PC-3 (cell line): ENCODE results near the gene SNU13. TPM values are rescaled to one million over a fixed set of nuclear protein-coding genes. Genes with fewer than 3 reads are reported as not detected.

Source experiments
- ATAC-seq: fragments of 200-7000 bp; cut with Tn5 transposase; 2 replicates; pipeline ENCODE4 v1.9.1; 2020; ENCODE audit warnings: mild to moderate bottlenecking, moderate library complexity
- BruUV-seq: library from RNA; stranded (reverse); fragments of 400-500 nt; replicated peaks from 2 replicates; lab custom pipeline; 2021; lab: Mats Ljungman, UMichigan
- CTCF ChIA-PET: fragments of 300-600 bp; sonication (Branson Sonifier 250); formaldehyde crosslinking; loops from one replicate; lab custom pipeline; 2022; ENCODE audit warnings: antibody characterized with exemption; lab: Charles Lee
- POLR2A ChIA-PET: fragments of 300-600 bp; sonication (Branson Sonifier 250); formaldehyde crosslinking; loops from one replicate; lab custom pipeline; 2022; ENCODE audit warnings: antibody characterized with exemption; ENCODE audit not compliant: unreplicated experiment; lab: Charles Lee
- DNase-seq: peaks from one replicate; pipeline ENCODE4 v3.0.0-alpha.2; 2015
- H2AFZ ChIP-seq: fragments of 300-600 bp; sonication (generic); 2 replicates; pipeline ENCODE4 v1.6.0; 2016; ENCODE audit warnings: antibody characterized with exemption, low read length
- H3F3A ChIP-seq: fragments of 300-600 bp; sonication (generic); one replicate; pipeline ENCODE4 v1.6.0; 2017; ENCODE audit warnings: antibody characterized with exemption, low read length, control low read depth, mild to moderate bottlenecking; ENCODE audit not compliant: unreplicated experiment
- H3K27ac ChIP-seq: fragments of 300-600 bp; sonication (generic); 2 replicates; pipeline ENCODE4 v1.5.1; 2016; ENCODE audit warnings: mild to moderate bottlenecking, low read length
- H3K27me3 ChIP-seq: fragments of 300-600 bp; sonication (generic); 2 replicates; pipeline ENCODE4 v1.6.1; 2016; ENCODE audit warnings: low read length, mixed read lengths
- H3K36me3 ChIP-seq: fragments of 300-600 bp; sonication (generic); 2 replicates; pipeline ENCODE4 v1.6.1; 2016; ENCODE audit warnings: low read depth, mixed run types, low read length, mixed read lengths
- H3K4me1 ChIP-seq: fragments of 300-600 bp; sonication (generic); 2 replicates; pipeline ENCODE4 v1.5.1; 2016; ENCODE audit warnings: low read length; ENCODE audit not compliant: insufficient read depth
- H3K4me2 ChIP-seq: fragments of 300-600 bp; sonication (generic); 2 replicates; pipeline ENCODE4 v1.6.0; 2016; ENCODE audit warnings: low read length
- H3K4me3 ChIP-seq: fragments of 300-600 bp; sonication (generic); 2 replicates; pipeline ENCODE4 v1.5.1; 2016; ENCODE audit warnings: mild to moderate bottlenecking, low read length, mixed read lengths
- H3K79me2 ChIP-seq: fragments of 300-600 bp; sonication (generic); 2 replicates; pipeline ENCODE4 v1.6.1; 2017; ENCODE audit warnings: low read length, mixed read lengths
- H3K9ac ChIP-seq: fragments of 300-600 bp; sonication (generic); 2 replicates; pipeline ENCODE4 v1.6.0; 2016; ENCODE audit warnings: mild to moderate bottlenecking, low read length
- H3K9me2 ChIP-seq: fragments of 300-600 bp; sonication (generic); replicated peaks from 2 replicates; pipeline ENCODE4 v1.6.1; 2016; ENCODE audit warnings: mixed run types, low read length, mixed read lengths
- H3K9me3 ChIP-seq: fragments of 300-600 bp; sonication (generic); 2 replicates; pipeline ENCODE4 v1.6.1; 2016; ENCODE audit warnings: low read length, mixed read lengths
- H4K20me1 ChIP-seq: fragments of 300-600 bp; sonication (generic); 2 replicates; pipeline ENCODE4 v1.6.1; 2016; ENCODE audit warnings: low read length, mixed read lengths
- EZH2 ChIP-seq: fragments of 300-600 bp; sonication (generic); IDR thresholded peaks from one replicate; pipeline ENCODE4 v1.6.1; 2017; ENCODE audit warnings: antibody characterized with exemption, mild to moderate bottlenecking, low read length; ENCODE audit not compliant: unreplicated experiment
- EZH2phosphoT487 ChIP-seq: fragments of 300-600 bp; sonication (generic); IDR thresholded peaks from 2 replicates; pipeline ENCODE4 v1.6.1; 2018; ENCODE audit warnings: mild to moderate bottlenecking, antibody characterized with exemption, low read length, borderline replicate concordance
- intact Hi-C: fragments of 100-400 bp; cut with micrococcal nuclease; formaldehyde crosslinking; loops from 2 replicates; pipeline ENCODE4 v1.9.0; 2023
- total RNA-seq: library from RNA; depleted of rRNA; stranded (reverse); fragments of >200 nt; gene quantifications from 2 replicates; pipeline ENCODE4 v1.2.3, GENCODE V29; 2014
- TF ChIP-seq, protein P1 (sequence below): fragments of 300-600 bp; sonication (generic); conservative IDR thresholded peaks from 2 replicates; pipeline ENCODE4 v1.5.1; 2017; ENCODE audit warnings: antibody characterized with exemption, low read depth, mild to moderate bottlenecking, low read length

SNU13 gene
- total RNA-seq, 1 experiment from 2014 or later, result 173 TPM

GRCh38 chr22:41697126-41697775 is 8.6 kb upstream of the SNU13 start:
- DNase-seq, result peak; percentile 83
- Histone ChIP-seq H3F3A (no peaks in the 10 kb centered on the region), H3K4me1 (0 out of 2 replicates have a peak, but pooled peaks cover 3% of the 10 kb centered on the region), H3K9me2 (no peaks in the 10 kb centered on the region), H3K9ac (no peak overlapping the region), H3K4me2 (peak overlapping the region; percentile 61), H3K27ac (no peak overlapping the region), H4K20me1 (no peaks in the 10 kb centered on the region), H3K27me3 (no peaks in the 10 kb centered on the region), H3K4me3 (no peak overlapping the region), H3K9me3 (no peaks in the 10 kb centered on the region), H2AFZ (peak overlapping the region; percentile 57), H3K79me2 (no peaks in the 10 kb centered on the region), H3K36me3 (no peaks in the 10 kb centered on the region)
- TF ChIP-seq EZH2phosphoT487 (no peak), EZH2 (no peak)
- TF ChIP-seq, protein P1, sequence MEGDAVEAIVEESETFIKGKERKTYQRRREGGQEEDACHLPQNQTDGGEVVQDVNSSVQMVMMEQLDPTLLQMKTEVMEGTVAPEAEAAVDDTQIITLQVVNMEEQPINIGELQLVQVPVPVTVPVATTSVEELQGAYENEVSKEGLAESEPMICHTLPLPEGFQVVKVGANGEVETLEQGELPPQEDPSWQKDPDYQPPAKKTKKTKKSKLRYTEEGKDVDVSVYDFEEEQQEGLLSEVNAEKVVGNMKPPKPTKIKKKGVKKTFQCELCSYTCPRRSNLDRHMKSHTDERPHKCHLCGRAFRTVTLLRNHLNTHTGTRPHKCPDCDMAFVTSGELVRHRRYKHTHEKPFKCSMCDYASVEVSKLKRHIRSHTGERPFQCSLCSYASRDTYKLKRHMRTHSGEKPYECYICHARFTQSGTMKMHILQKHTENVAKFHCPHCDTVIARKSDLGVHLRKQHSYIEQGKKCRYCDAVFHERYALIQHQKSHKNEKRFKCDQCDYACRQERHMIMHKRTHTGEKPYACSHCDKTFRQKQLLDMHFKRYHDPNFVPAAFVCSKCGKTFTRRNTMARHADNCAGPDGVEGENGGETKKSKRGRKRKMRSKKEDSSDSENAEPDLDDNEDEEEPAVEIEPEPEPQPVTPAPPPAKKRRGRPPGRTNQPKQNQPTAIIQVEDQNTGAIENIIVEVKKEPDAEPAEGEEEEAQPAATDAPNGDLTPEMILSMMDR, result peak; percentile 93
- CTCF ChIA-PET, result interaction anchor here (0.6 to 1.4 kb wide), 13 partner anchors 10 to 777 kb away, joined by 3 to 9 read pairs (median 6); partner anchors contain the start of genes CCDC134, SREBF2 and TNFRSF13C
- no TSS peak for BruUV-seq
- peak; percentile 93 for ATAC-seq
- POLR2A ChIA-PET, result interaction anchor here (0.5 kb wide), 1 partner anchor 103 kb away, joined by 3 read pairs; no protein-coding TSS in a partner anchor
- intact Hi-C loops, result loop anchor here (2.0 kb wide), 1 partner anchor 244 kb away; no protein-coding TSS in a partner anchor

GRCh38 chr22:41696703-41697102 is 8.0 kb upstream of the SNU13 start:
- no peak overlapping the region for H3K4me3 ChIP-seq
- no peak overlapping the region; the same call in 1 of the 2 replicates for H3K4me2 ChIP-seq
- CTCF ChIA-PET, result interaction anchor here (0.6 to 1.4 kb wide), 5 partner anchors 9 to 777 kb away, joined by 3 to 9 read pairs (median 6); no protein-coding TSS in a partner anchor
- H3K9me2 ChIP-seq, result no peaks in the 10 kb centered on the region
- ATAC-seq (peak; percentile 12), DNase-seq (no peak)
- intact Hi-C loops, result loop anchor here (2.0 kb wide), 1 partner anchor 244 kb away; no protein-coding TSS in a partner anchor
- H3K27ac ChIP-seq, result no peak overlapping the region
- BruUV-seq, result no TSS peak
- no peak overlapping the region for H3K9ac ChIP-seq
- TF ChIP-seq, protein P1, result no peak
- TF ChIP-seq EZH2phosphoT487 (no peak), EZH2 (no peak)
- no peaks in the 10 kb centered on the region for H3F3A ChIP-seq
- H3K9me3 ChIP-seq, result no peaks in the 10 kb centered on the region
- H4K20me1 ChIP-seq, result no peaks in the 10 kb centered on the region
- no peaks in the 10 kb centered on the region for H3K36me3 ChIP-seq
- POLR2A ChIA-PET, result no interaction called here
- no peaks in the 10 kb centered on the region for H3K27me3 ChIP-seq
- H2AFZ ChIP-seq, result peak overlapping the region; percentile 57
- no peaks in the 10 kb centered on the region for H3K79me2 ChIP-seq
- 0 out of 2 replicates have a peak, but pooled peaks cover 3% of the 10 kb centered on the region for H3K4me1 ChIP-seq

GRCh38 chr22:41695211-41695610 is 6.5 kb upstream of the SNU13 start:
- H3K79me2 ChIP-seq, result no peaks in the 10 kb centered on the region
- 0 out of 2 replicates have a peak, but pooled peaks cover 3% of the 10 kb centered on the region for H3K4me1 ChIP-seq
- no peaks in the 10 kb centered on the region for H3K36me3 ChIP-seq
- ChIA-PET CTCF (no interaction called here), POLR2A (no interaction called here)
- DNase-seq, result no peak
- H3K9ac ChIP-seq, result no peak overlapping the region
- no peaks in the 10 kb centered on the region for H3F3A ChIP-seq
- H3K4me2 ChIP-seq, result no peak overlapping the region
- no peaks in the 10 kb centered on the region for H3K9me2 ChIP-seq
- H2AFZ ChIP-seq, result no peak overlapping the region
- H3K4me3 ChIP-seq, result no peak overlapping the region
- no peaks in the 10 kb centered on the region for H4K20me1 ChIP-seq
- H3K27ac ChIP-seq, result no peak overlapping the region
- ATAC-seq, result no peak
- no peaks in the 10 kb centered on the region for H3K27me3 ChIP-seq
- no TSS peak for BruUV-seq
- H3K9me3 ChIP-seq, result no peaks in the 10 kb centered on the region
- TF ChIP-seq EZH2phosphoT487 (no peak), EZH2 (no peak)
- TF ChIP-seq, protein P1, result no peak
- intact Hi-C loops, result no loop called here
